ENCODE results near the gene CLDN34.

Gene CLDN34

GRCh38 chrX:9947131-9947794 lies 19.9 kb upstream of the CLDN34 start:
- DNase-seq (ENCODE audit: low read depth) = no peak
- H3K4me3 ChIP-seq (ENCODE audit: low read length) = no peak overlapping the region
- TF ChIP-seq CTCF (conservative IDR thresholded peaks at IDR 0.05; ENCODE audit: low read depth, low read length) = no peak

GRCh38 chrX:9948406-9948805 lies 18.8 kb upstream of the CLDN34 start:
- no peak for TF ChIP-seq CTCF (conservative IDR thresholded peaks at IDR 0.05; ENCODE audit: low read depth, low read length)
- no peak for DNase-seq (ENCODE audit: low read depth)
- H3K4me3 ChIP-seq (ENCODE audit: low read length) = no peak overlapping the region

- no peak overlapping the region for H3K4me3 ChIP-seq (ENCODE audit: low read length)
- no peak for DNase-seq (ENCODE audit: low read depth)
- no peak for TF ChIP-seq CTCF (conservative IDR thresholded peaks at IDR 0.05; ENCODE audit: low read depth, low read length)
Observed at GRCh38 chrX:9952300-9952699, 14.9 kb upstream of the CLDN34 start.

- TF ChIP-seq CTCF (conservative IDR thresholded peaks at IDR 0.05; ENCODE audit: low read depth, low read length) = no peak
- no peak overlapping the region for H3K4me3 ChIP-seq (ENCODE audit: low read length)
- no peak for DNase-seq (ENCODE audit: low read depth)
Observed at GRCh38 chrX:9953396-9953795, 13.8 kb upstream of the CLDN34 start.

- TF ChIP-seq CTCF (conservative IDR thresholded peaks at IDR 0.05; ENCODE audit: low read depth, low read length) = no peak
- DNase-seq (ENCODE audit: low read depth) = no peak
Observed at GRCh38 chrX:9955506-9955905, 11.7 kb upstream of the CLDN34 start.

GRCh38 chrX:9957743-9958142 lies 9.4 kb upstream of the CLDN34 start:
- DNase-seq (ENCODE audit: low read depth) = no peak
- no peak overlapping the region for H3K4me3 ChIP-seq (ENCODE audit: low read length)
- TF ChIP-seq CTCF (conservative IDR thresholded peaks at IDR 0.05; ENCODE audit: low read depth, low read length) = no peak

More at GRCh38 chrX:9955506-9955905, 11.7 kb upstream of the CLDN34 start:
- no peak overlapping the region for H3K4me3 ChIP-seq (ENCODE audit: low read length)

GRCh38 chrX:9958183-9958582 lies 9.0 kb upstream of the CLDN34 start:
- no peak for TF ChIP-seq CTCF (conservative IDR thresholded peaks at IDR 0.05; ENCODE audit: low read depth, low read length)
- no peak for DNase-seq (ENCODE audit: low read depth)
- no peak overlapping the region for H3K4me3 ChIP-seq (ENCODE audit: low read length)
